ENCODE data around the gene GARRE1. TPM values are rescaled to one million over a fixed set of nuclear protein-coding genes. Genes with fewer than 3 reads are reported as not detected.

Gene GARRE1
- total and polyA plus RNA-seq, 4 donors: 24.6 to 31.5 (median 26.3) TPM

DNA sequence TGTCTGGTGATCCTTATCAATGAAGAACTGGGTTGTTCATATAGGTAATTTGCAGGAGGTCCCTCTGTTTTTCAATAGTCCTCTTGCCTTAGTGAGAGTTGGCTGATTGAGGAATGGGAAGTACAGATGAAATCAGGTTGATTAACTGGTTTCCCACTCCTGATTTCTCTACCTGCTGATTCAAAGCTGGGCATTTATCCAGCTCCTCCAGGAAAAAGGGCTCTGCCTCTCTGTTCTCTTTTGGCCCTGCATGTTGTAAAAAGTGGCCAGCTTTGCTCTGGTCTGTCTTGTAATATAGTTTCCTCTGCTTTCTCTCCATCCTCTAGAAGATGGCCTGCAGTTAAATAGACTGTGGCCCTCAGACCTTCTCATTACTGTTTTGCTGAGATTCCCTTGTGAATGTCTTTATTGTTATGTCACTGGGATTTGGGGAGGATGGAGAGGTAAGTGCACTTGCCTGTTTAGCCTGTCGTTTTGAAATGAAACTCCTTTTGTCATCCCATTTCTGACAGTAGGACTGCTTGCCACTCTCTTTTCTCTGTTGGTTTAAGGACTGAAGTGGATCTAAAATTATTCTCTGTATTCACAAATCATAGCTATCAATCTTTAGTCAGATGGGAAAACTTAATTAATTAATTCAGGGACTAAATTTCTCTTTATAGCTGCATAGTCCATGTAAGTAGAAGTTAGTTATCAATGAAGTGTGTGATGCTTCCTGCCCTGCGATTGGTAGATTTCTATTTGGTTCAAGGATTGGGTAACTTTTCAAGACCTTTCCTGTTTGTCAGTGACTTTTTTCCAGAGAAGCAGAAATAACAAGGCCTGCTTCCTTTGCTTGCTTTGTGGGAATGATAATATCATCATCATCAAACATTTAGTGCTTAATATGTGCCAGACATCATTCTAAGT is 28.5 kb downstream of the GARRE1 start:
- no peak overlapping the region for H3K4me3 ChIP-seq (ENCODE audit: low read depth, low read length)
- DNase-seq (ENCODE audit: low read depth in 4 of 6, low spot score in 6 of 6): no peak
- H3K4me1 ChIP-seq (ENCODE audit: control insufficient read depth, insufficient read depth, low read length): no peaks in the 10 kb centered on the region
- H3K36me3 ChIP-seq (ENCODE audit: control insufficient read depth, insufficient read depth, low read length): peaks cover 11% of the 10 kb centered on the region
- H3K27ac ChIP-seq (ENCODE audit: low read depth, low read length): no peak overlapping the region
- no CpG with 5 or more reads among the region's 2 CpGs for WGBS (ENCODE audit: insufficient coverage)
- no peaks in the 10 kb centered on the region for H3K9me3 ChIP-seq (ENCODE audit: control insufficient read depth, insufficient read depth, low read length)
- H3K27me3 ChIP-seq (ENCODE audit: control insufficient read depth, insufficient read depth, low read length): no peaks in the 10 kb centered on the region

DNA sequence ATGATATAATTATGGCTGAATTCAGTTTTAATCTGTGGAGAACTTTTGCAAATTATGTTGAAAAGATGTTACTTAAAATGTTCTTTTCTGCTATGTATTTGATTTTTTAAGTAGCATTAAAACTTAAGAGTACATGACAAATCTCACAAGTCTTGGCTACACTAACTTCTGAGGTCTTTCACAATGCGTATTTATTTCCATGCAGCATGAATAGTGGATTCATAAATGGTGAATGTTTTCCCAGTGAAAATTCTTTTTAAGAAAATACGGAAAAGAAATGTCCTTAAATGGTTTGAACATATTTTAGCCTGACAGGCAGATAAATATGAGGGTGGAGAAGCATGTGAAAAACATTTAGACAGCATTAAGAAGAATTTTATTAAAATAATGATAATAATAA is 30.2 kb downstream of the GARRE1 start:
- no peaks in the 10 kb centered on the region for H3K9me3 ChIP-seq (ENCODE audit: control insufficient read depth, insufficient read depth, low read length)
- no peak for DNase-seq (ENCODE audit: low read depth in 4 of 6, low spot score in 6 of 6)
- H3K27me3 ChIP-seq (ENCODE audit: control insufficient read depth, insufficient read depth, low read length): no peaks in the 10 kb centered on the region
- WGBS (ENCODE audit: insufficient coverage): no CpG with 5 or more reads among the region's 2 CpGs
- no peak overlapping the region for H3K27ac ChIP-seq (ENCODE audit: low read depth, low read length)
- no peak overlapping the region for H3K4me3 ChIP-seq (ENCODE audit: low read depth, low read length)
- no peaks in the 10 kb centered on the region for H3K4me1 ChIP-seq (ENCODE audit: control insufficient read depth, insufficient read depth, low read length)
- peaks cover 4% of the 10 kb centered on the region for H3K36me3 ChIP-seq (ENCODE audit: control insufficient read depth, insufficient read depth, low read length)

DNA sequence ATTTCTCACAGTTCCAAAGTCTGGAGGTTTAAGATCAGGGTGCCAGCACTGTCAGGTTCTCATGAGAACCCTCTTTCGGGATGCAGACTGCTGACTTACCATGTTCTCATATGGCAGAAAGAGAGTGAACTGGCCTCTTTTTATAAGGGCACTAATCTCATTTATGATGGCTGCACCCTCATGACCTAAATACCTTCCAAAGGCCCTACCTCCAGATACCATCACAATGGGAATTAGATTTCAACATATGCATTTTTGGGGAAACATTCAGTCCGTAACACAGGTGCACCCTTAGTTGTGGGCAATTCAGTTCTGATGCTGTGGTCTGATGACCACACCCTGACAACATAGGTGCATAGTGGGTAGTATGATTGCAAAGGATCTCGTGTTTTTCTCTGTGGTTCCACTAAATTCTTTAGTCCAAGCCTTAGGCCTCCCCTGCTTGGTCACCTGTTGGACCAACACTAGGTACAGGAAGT is 33.3 kb downstream of the GARRE1 start:
- H3K4me1 ChIP-seq (ENCODE audit: control insufficient read depth, insufficient read depth, low read length): no peaks in the 10 kb centered on the region
- no peak overlapping the region for H3K27ac ChIP-seq (ENCODE audit: low read depth, low read length)
- DNase-seq (ENCODE audit: low read depth in 4 of 6, low spot score in 6 of 6): no peak
- no peak overlapping the region for H3K4me3 ChIP-seq (ENCODE audit: low read depth, low read length)
- peaks cover 4% of the 10 kb centered on the region for H3K36me3 ChIP-seq (ENCODE audit: control insufficient read depth, insufficient read depth, low read length)
- 100% methylated on average over 1 of the region's 3 CpGs for WGBS (ENCODE audit: insufficient coverage)
- no peaks in the 10 kb centered on the region for H3K9me3 ChIP-seq (ENCODE audit: control insufficient read depth, insufficient read depth, low read length)
- no peaks in the 10 kb centered on the region for H3K27me3 ChIP-seq (ENCODE audit: control insufficient read depth, insufficient read depth, low read length)

DNA sequence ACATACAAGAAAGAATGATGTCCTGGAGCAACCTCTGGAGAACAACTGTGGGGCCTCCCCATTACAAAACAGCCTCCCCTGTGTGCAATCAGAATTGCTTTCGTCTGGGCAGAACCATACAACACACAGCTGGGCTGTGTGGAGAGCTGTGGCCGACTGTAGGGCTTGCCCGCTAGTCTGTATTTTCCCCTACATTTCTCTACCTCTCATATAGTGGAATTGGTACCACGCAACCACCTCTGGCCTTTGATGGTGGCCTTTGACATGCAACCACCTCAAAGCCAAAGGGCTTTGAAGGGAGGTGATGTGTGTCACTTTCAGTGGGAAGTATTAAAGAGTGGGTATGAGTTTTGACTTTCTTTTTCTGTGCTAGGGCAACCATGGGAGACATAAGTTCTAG is 34.0 kb downstream of the GARRE1 start:
- WGBS (ENCODE audit: insufficient coverage): no CpG with 5 or more reads among the region's 4 CpGs
- no peaks in the 10 kb centered on the region for H3K27me3 ChIP-seq (ENCODE audit: control insufficient read depth, insufficient read depth, low read length)

DNA sequence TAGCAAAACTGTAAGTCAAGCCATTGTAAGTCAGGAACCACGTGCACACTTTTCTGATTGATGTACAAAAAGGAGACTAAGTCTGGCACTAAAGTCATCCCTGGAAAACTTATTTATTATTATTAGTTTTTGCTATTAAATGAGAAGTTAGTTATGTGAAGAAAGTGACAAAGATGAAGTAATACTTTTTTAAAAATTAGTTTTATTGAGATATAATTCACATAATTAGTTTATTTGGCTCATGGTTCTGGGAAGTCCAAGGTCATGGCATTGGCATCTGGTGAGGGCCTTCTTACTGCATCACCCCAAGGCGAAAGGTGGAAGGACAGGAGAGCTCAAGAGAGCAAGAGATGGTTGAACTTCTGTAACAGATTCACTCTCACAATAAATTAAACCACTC is 36.9 kb downstream of the GARRE1 start:
- no peak for DNase-seq (ENCODE audit: low read depth in 4 of 6, low spot score in 6 of 6)
- Histone ChIP-seq H3K4me3 (ENCODE audit: low read depth, low read length) (no peak overlapping the region), H3K27me3 (ENCODE audit: control insufficient read depth, insufficient read depth, low read length) (no peaks in the 10 kb centered on the region), H3K9me3 (ENCODE audit: control insufficient read depth, insufficient read depth, low read length) (no peaks in the 10 kb centered on the region), H3K27ac (ENCODE audit: low read depth, low read length) (no peak overlapping the region), H3K4me1 (ENCODE audit: control insufficient read depth, insufficient read depth, low read length) (no peaks in the 10 kb centered on the region), H3K36me3 (ENCODE audit: control insufficient read depth, insufficient read depth, low read length) (peaks cover 4% of the 10 kb centered on the region)
- WGBS (ENCODE audit: insufficient coverage): no CpG with 5 or more reads among the region's 2 CpGs

More for the DNA sequence above, 34.0 kb downstream of the GARRE1 start:
- Histone ChIP-seq H3K9me3 (ENCODE audit: control insufficient read depth, insufficient read depth, low read length) (no peaks in the 10 kb centered on the region), H3K27ac (ENCODE audit: low read depth, low read length) (no peak overlapping the region), H3K4me3 (ENCODE audit: low read depth, low read length) (no peak overlapping the region), H3K36me3 (ENCODE audit: control insufficient read depth, insufficient read depth, low read length) (peaks cover 4% of the 10 kb centered on the region), H3K4me1 (ENCODE audit: control insufficient read depth, insufficient read depth, low read length) (no peaks in the 10 kb centered on the region)
- no peak for DNase-seq (ENCODE audit: low read depth in 4 of 6, low spot score in 6 of 6)

DNA sequence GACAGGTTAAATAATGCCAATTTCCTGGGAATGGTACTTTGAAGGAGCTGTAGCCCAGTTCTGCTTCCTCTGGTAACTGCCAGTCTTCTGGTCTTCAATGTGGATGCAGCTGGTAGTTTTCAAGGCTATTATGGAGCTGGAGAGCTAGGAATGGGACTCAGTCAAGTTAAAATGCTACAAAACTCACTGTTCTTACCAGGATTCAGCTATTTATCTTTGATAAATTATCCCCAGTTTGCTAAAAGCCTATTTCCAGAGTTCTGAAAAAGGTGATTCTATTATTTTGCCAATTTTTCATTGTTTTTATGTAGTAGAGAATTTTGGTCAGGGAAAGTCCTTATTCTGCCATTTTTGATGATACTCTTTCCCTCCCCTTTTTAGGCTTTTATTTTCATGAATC is 40.7 kb downstream of the GARRE1 start:
- H3K27me3 ChIP-seq (ENCODE audit: control insufficient read depth, insufficient read depth, low read length): no peaks in the 10 kb centered on the region
- H3K4me1 ChIP-seq (ENCODE audit: control insufficient read depth, insufficient read depth, low read length): no peaks in the 10 kb centered on the region
- H3K9me3 ChIP-seq (ENCODE audit: control insufficient read depth, insufficient read depth, low read length): no peaks in the 10 kb centered on the region
- no peak overlapping the region for H3K4me3 ChIP-seq (ENCODE audit: low read depth, low read length)
- no peak overlapping the region for H3K27ac ChIP-seq (ENCODE audit: low read depth, low read length)
- peaks cover 2% of the 10 kb centered on the region for H3K36me3 ChIP-seq (ENCODE audit: control insufficient read depth, insufficient read depth, low read length)
- no peak for DNase-seq (ENCODE audit: low read depth in 4 of 6, low spot score in 6 of 6)

DNA sequence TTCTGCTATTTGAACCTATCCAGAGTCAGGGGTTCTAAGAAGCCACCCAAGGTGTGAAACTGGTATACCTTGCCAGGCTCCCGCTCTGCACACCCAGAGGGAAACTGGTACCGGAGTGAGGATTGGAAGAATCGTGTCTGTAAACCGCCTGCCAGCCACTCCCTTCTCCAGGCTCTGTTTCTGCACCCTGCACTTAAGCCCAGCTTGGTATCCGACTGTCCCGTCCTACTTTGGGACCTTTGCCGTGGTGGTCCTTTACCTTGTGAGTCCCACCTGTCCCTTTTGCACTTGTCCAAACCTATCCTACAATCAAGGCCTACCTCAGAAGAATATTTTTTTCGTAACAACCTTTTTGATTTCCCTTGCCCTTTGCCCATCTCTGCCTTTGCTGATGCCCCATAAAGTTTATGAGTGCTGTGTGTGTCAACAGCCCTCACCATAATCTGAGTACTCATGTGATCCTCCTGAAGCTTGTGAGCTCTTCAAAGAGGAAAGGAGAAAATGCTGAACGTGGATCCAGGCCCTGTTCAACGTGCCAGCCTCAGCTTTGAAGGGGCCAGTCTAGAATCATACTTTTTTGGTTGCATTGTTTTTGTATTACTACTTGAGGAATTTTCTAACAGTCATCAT is 44.7 kb downstream of the GARRE1 start:
- Histone ChIP-seq H3K27me3 (ENCODE audit: control insufficient read depth, insufficient read depth, low read length) (no peaks in the 10 kb centered on the region), H3K4me3 (ENCODE audit: low read depth, low read length) (no peak overlapping the region), H3K4me1 (ENCODE audit: control insufficient read depth, insufficient read depth, low read length) (no peaks in the 10 kb centered on the region), H3K27ac (ENCODE audit: low read depth, low read length) (no peak overlapping the region), H3K36me3 (ENCODE audit: control insufficient read depth, insufficient read depth, low read length) (peaks cover 15% of the 10 kb centered on the region), H3K9me3 (ENCODE audit: control insufficient read depth, insufficient read depth, low read length) (no peaks in the 10 kb centered on the region)
- DNase-seq (ENCODE audit: low read depth in 4 of 6, low spot score in 6 of 6): no peak
- over 99% methylated on average over 7 of the region's 10 CpGs for WGBS (ENCODE audit: insufficient coverage)

DNA sequence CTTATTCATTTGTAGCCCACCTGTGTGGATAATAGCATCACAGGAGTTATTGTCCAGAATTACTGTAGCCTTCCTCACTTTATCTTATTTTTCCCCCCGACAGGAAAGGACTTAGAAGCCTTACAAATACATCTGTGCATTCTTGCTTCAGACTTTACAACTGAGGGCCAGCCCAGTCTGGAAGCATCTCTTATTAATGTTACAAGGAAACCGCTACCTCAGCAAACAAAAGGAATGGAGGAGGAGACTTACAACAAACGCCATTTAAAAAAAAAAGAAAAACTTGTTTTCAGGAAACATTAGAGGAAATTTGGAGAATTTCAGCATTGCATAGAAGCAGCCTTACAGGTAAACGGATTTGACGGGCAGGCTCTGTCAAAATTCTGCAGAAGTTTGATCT is 45.2 kb downstream of the GARRE1 start:
- WGBS (ENCODE audit: insufficient coverage): 96% methylated on average over 3 of the region's 5 CpGs
- Histone ChIP-seq H3K36me3 (ENCODE audit: control insufficient read depth, insufficient read depth, low read length) (peaks cover 15% of the 10 kb centered on the region), H3K4me1 (ENCODE audit: control insufficient read depth, insufficient read depth, low read length) (no peaks in the 10 kb centered on the region), H3K27ac (ENCODE audit: low read depth, low read length) (no peak overlapping the region), H3K27me3 (ENCODE audit: control insufficient read depth, insufficient read depth, low read length) (no peaks in the 10 kb centered on the region), H3K9me3 (ENCODE audit: control insufficient read depth, insufficient read depth, low read length) (no peaks in the 10 kb centered on the region), H3K4me3 (ENCODE audit: low read depth, low read length) (no peak overlapping the region)
- no peak for DNase-seq (ENCODE audit: low read depth in 4 of 6, low spot score in 6 of 6)

DNA sequence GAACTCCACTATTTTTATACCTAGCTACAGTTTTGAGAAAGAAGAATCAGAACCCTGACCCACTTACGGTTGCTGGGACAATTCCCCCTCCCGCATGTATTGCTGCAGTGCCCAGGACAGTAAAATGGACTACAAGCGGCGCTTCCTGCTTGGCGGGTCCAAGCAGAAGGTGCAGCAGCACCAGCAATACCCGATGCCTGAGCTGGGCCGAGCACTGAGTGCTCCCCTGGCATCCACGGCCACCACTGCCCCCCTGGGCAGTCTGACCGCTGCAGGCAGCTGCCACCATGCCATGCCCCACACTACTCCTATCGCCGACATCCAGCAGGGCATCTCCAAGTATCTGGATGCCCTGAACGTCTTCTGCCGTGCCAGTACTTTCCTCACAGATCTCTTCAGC is 46.0 kb downstream of the GARRE1 start:
- Histone ChIP-seq H3K27ac (ENCODE audit: low read depth, low read length) (no peak overlapping the region), H3K27me3 (ENCODE audit: control insufficient read depth, insufficient read depth, low read length) (no peaks in the 10 kb centered on the region), H3K36me3 (ENCODE audit: control insufficient read depth, insufficient read depth, low read length) (peaks cover 15% of the 10 kb centered on the region), H3K9me3 (ENCODE audit: control insufficient read depth, insufficient read depth, low read length) (no peaks in the 10 kb centered on the region), H3K4me1 (ENCODE audit: control insufficient read depth, insufficient read depth, low read length) (peaks cover under 1% of the 10 kb centered on the region), H3K4me3 (ENCODE audit: low read depth, low read length) (no peak overlapping the region)
- DNase-seq (ENCODE audit: low read depth in 4 of 6, low spot score in 6 of 6): no peak
- WGBS (ENCODE audit: insufficient coverage): 94% methylated on average over 13 of the region's 13 CpGs

DNA sequence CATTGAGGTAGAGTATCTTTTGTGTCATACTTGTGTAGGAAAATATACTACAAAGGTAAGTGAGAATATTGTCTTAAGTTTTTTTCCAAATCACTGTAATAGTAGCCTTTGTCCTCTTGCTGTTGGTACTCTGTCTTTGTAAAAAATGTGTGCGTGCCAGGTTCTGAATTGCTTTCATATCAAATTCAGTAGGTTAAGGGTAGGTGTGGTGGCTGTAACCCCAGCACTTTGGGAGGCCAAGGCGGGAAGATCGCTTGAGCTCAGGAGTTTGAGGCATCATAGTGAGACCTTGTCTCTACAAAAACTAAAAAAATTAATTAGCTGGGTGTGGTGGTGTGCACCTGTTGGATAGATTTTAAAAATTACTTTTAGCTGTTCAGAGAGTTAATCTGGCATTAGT is 46.6 kb downstream of the GARRE1 start:
- H3K27me3 ChIP-seq (ENCODE audit: control insufficient read depth, insufficient read depth, low read length): no peaks in the 10 kb centered on the region
- no peak for DNase-seq (ENCODE audit: low read depth in 4 of 6, low spot score in 6 of 6)
- H3K27ac ChIP-seq (ENCODE audit: low read depth, low read length): no peak overlapping the region
- WGBS (ENCODE audit: insufficient coverage): no CpG with 5 or more reads among the region's 3 CpGs
- peaks cover 15% of the 10 kb centered on the region for H3K36me3 ChIP-seq (ENCODE audit: control insufficient read depth, insufficient read depth, low read length)
- peaks cover 3% of the 10 kb centered on the region for H3K4me1 ChIP-seq (ENCODE audit: control insufficient read depth, insufficient read depth, low read length)
- H3K9me3 ChIP-seq (ENCODE audit: control insufficient read depth, insufficient read depth, low read length): no peaks in the 10 kb centered on the region
- H3K4me3 ChIP-seq (ENCODE audit: low read depth, low read length): no peak overlapping the region
